ENCODE measurements around the gene ERG28. TPM values are rescaled to one million over a fixed set of nuclear protein-coding genes. Genes with fewer than 3 reads are reported as not detected.
"Not testable (repeated sequence)": the region's sequence is repeated elsewhere in the genome, so short reads cannot be mapped to it uniquely, and the experiment has no call there.

ERG28 gene
- total RNA-seq, 1 experiment from 2014 or later = 13.5 TPM

- DNase-seq (ENCODE audit: low read depth) = no peak
Measured at GRCh38 chr14:75626396-75626795, 34.3 kb downstream of the ERG28 start.

GRCh38 chr14:75625034-75625433, 35.6 kb downstream of the ERG28 start:
- no peak for DNase-seq (ENCODE audit: low read depth)

DNA sequence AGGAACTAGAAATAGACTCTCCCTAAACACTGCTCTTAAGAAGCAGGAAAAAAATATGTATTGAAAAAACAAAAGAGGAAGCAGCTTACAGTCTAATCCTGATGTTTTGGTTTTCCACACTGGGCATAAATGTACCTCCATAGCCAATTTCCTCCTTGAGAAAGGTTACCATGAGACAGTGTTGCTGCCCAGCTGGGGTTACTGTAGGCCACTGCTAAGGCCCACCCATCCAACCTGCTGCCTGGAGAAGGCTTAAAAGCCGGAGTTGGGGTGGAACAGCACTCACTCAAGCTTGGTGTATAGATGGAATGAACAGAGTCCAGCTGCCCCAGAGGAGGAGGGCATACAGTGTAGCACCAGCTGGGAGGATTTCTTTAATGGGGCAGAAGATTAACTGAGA, 41.1 kb downstream of the ERG28 start:
- DNase-seq (ENCODE audit: low read depth) = no peak

DNA sequence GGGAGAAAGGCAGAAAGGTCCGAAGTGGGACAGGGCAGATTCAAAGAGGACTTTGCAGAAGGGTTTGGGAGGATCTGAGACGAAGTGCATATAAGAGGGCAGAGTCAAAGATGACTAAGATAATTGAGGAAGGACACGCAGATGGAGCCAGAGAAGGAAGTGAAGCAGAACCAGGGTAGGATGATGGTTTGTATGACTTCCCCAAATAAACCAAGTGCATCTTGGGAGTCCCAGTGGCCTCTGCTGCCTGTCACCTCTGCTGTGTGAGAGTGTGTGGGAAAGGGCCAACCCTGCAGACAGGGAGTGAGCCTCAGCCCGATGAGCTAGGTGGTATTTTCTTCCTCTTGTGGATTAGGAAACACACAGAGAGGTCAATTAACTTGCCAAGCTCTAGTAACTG, 45.5 kb downstream of the ERG28 start:
- no peak for DNase-seq (ENCODE audit: low read depth)

- DNase-seq (ENCODE audit: low read depth) = no peak
Measured at GRCh38 chr14:75614179-75614578, 46.5 kb downstream of the ERG28 start.

DNA sequence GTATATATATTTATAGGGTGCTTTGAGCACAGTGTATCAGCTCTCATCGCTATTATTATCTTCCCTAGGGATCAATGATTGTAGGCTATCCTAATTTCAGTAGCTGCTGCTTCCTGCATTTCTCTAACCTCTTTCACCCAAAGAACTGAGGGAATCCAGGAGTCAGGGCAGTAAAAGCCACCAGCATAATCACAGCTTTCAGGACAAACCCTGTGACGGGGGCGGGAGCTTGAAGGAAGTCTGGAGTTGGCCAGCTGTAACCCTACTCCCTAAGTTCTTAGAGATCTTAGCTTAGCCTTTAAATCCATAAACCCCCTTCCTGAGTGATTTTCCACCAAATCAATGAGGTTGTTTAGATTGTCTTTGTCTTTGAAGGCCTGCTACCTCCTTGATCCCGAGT, 48.5 kb downstream of the ERG28 start:
- DNase-seq (ENCODE audit: low read depth) = no peak

DNA sequence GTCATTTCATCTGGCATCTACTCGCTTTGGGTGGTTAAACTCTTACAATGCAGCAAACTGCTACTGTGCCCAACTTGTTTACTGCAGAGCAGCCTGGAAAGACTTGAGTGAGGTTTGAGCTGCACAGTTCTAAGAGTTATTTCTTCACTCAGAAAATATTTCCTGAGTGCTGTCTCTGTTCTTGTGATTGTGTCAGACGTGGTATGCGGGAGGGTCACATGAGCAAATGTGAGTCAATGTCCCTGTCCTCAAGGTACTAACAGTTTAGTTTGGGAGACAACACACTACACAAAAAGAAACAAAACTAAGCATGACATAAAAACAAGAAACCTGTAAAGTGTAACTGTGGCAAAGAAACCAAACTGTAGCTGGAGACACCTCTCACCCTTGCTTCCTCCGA, 49.8 kb downstream of the ERG28 start:
- DNase-seq (ENCODE audit: low read depth) = no peak

DNA sequence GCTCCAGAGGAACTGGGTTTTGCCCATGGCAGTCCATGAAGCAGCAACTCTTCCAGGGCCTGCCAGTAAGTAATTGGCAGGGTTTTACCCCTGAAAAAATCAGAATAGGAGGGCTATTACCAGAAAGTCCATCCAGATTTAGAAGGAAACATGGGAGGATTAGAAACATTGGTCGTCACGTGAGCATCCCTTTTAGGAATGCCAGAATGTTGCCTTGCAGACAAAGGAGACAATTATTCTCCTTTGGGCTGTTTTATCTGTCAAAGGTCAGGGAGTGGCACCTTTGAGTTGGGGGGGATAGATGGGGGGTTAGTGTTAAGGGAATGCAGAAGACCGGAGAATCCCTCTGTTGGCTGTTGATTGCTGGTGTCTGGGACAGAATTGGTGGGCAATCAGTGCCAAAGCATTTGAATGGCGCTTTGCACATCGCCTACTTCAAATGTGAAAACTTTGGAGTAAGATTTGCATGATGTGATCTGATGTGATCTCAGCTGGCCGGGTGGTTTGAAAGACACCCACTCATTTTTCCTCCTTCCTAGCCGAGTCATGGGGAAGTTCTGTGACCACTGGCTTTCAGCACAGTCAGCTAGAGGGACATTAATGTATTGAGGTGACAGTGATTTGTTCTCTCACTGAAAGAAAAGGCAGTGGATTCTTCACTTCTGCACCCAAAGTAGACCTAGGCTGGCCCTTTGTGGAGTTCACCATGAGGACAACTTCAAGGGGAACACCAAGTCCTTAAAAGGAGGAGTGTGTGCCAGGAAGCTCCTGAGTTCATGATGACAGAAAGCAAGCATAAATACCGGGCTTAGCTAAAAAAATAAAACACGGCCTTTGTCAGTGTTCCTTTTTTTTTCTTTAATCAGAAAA, 50.8 kb downstream of the ERG28 start:
- DNase-seq (ENCODE audit: low read depth) = no peak

DNA sequence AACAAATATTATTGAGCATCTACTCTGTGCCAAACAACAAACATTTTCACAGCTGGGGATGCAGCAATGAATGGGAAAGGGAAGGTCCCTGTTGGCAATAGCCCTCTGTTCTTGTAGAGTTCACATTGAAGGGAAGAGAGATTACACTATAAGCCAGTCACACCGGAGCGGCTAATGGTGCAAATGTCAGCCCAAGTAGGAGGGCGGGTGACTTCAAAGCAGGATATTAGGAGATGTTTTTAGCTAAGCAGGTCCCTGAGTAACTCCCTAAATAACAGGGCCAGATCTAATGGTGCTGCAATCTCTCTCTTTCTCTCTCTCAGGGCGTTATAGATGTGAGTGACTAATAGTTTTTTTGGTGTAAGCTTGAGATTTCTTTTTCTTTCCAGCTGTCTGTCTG, 51.6 kb downstream of the ERG28 start:
- no peak for DNase-seq (ENCODE audit: low read depth)

DNA sequence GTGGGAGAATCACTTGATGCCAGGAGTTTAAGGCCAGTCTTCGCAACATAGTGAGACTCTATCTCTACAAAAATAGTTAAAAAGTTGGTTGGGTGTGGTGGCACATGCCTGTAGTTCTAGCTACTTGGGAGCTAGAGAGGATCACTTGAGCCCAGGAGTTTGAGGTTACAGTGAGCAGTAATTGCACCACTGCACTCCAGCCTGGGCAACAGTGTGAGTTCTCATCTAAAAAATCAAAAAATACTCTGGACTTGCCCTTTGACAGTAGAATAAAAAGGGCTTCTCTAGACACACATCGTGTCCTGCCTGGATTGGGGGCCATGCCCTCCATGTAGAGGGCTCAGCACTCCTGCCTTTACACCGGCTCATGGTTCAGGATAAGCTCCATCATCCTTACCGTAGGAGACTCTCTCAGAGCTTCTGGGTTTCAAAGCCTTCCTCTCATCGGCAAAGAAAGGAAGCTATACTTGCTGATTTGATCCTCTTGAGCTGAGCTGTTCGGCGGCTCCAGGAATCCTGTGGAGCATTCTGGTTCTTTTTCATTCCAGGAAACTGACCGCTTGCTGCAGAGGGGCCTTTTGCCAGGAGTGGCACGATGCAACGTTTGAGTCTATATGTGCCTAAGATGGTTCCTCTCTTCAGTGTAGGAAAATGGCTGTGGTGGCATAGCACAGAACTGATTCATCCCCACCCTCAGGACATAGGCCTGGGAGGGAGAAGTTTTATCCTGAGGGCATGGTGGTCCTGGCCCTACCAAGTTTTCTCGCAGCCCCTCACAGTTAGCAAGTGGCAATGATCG, 52.6 kb downstream of the ERG28 start:
- DNase-seq (ENCODE audit: low read depth) = no peak

- no peak for DNase-seq (ENCODE audit: low read depth)
Measured at GRCh38 chr14:75607044-75607443, 53.6 kb downstream of the ERG28 start.

DNA sequence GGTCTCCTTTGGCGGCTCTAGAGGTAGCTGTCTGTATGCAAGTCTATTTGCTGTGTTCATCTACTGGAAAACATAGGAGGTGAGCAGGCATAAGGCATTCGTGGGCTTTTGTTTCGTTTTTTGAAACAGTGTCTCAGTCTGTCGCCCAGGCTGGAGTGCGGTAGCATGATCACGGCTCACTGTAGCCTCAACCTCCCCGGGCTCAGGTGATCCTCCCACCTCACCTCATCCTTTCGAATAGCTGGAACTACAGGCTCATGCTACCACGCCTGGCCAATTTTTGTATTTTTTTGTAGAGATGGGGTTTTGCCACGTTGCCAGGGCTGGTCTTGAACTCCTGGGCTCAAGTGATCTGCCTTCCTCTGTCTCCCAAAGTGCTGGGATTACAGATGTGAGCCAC, 54.8 kb downstream of the ERG28 start:
- no peak for DNase-seq (ENCODE audit: low read depth)

GRCh38 chr14:75604979-75605851, 55.5 kb downstream of the ERG28 start:
- no peak for DNase-seq (ENCODE audit: low read depth)

DNA sequence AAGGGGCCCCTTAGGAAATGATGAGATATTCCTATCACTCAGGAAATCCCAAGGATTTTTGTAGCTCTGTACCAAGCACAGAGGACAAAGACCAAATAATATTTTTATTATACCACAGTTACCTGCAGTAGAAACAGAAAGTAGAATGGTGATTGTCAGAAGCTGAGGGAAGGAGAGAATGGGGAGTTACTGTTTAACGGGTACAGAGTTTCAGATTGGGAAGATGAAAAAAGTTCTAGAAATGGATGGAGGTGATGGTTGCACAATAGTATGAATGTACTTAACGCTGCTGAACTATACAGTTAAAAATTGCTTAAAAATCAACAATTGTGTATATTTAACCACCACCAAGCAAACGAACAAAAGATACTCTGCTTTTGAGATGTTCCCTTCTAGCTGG, 58.2 kb downstream of the ERG28 start:
- DNase-seq (ENCODE audit: low read depth) = no peak

- DNase-seq (ENCODE audit: low read depth) = not testable (repeated sequence)
Measured at GRCh38 chr14:75601061-75601460, 59.6 kb downstream of the ERG28 start.

DNA sequence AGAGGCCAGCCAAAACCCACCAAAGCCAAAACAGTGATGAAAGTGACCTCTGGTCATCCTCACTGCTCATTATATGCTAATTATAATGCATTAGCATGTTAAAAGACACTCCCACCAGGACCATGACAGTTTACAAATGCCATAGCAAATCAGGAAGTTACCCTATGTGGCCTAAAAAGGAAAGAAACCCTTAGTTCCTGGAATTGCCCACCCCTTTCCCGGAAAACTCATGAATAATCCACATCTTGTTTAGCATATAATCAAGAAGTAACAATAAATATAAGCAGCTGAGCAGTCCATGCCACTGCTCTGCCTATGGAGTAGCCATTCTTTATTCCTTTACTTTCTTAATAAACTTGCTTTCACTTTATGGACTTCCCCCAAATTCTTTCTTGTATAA, 60.6 kb downstream of the ERG28 start:
- DNase-seq (ENCODE audit: low read depth) = not testable (repeated sequence)

Other genes starting within 250 kb of the ERG28 start
- 11.2 and 17.4 TPM in 2 replicates for gene JDP2, start 232.9 kb downstream of the ERG28 start, total RNA-seq (2014; rRNA removed; shearing (Covaris generic))
- not detected in 2 replicates for gene BATF, start 138.4 kb downstream of the ERG28 start, total RNA-seq (2014; rRNA removed; shearing (Covaris generic))
- gene FLVCR2, start 82.3 kb downstream of the ERG28 start, total RNA-seq (2014; rRNA removed; shearing (Covaris generic)) = 0.11 TPM in 1 of 2 replicates, not detected in the other
- 35.5 and 43.8 TPM in 2 replicates for gene TTLL5, start 370 bp upstream of the ERG28 start, total RNA-seq (2014; rRNA removed; shearing (Covaris generic))